ENCODE data around the gene TUBB2A. TPM values are rescaled to one million over a fixed set of nuclear protein-coding genes. Genes with fewer than 3 reads are reported as not detected.

Gene TUBB2A
- total and polyA plus RNA-seq, 10 of the 15 experiments (the other 5 are each of a cell fraction or from before 2014, with no cell fraction given): 2.2 to 49.5 (median 31.3) TPM

DNA sequence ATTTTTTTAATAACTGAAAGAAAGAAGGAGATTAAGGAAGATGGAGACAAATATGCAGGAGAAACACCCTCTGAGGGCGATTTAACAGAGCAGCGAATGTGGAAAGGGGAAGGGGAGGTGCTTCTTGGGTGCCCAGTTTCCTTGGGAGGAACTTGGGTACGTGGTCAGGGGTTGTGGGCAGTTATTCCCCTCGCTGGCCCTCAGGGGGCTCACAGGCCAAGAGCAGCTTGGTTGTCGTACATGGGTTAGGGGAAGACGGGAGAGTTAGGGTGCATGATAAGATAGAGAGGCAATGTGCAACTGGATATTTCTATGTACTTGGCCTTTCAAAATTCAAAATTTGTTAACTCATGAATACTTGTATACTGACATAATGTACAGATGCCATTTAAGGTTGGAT lies 7.0 kb upstream of the TUBB2A start:
- TF ChIP-seq CHD4 (IDR thresholded peaks at IDR 0.05): no peak
- TF ChIP-seq ZNF384 (IDR thresholded peaks at IDR 0.05; ENCODE audit: borderline replicate concordance, low read depth, low read length): no peak
- no peak for TF ChIP-seq LARP7 (IDR thresholded peaks at IDR 0.05)
- no peak for TF ChIP-seq MEF2B (IDR thresholded peaks at IDR 0.05; ENCODE audit: partially characterized antibody, poor library complexity, severe bottlenecking)
- no peak for TF ChIP-seq RAD21 (IDR thresholded peaks at IDR 0.05; ENCODE audit: insufficient read depth, low read depth, low read length)
- TF ChIP-seq SPI1 (IDR thresholded peaks at IDR 0.05; ENCODE audit: borderline replicate concordance, insufficient read depth, low read depth, low read length): no peak
- TF ChIP-seq, protein P1, sequence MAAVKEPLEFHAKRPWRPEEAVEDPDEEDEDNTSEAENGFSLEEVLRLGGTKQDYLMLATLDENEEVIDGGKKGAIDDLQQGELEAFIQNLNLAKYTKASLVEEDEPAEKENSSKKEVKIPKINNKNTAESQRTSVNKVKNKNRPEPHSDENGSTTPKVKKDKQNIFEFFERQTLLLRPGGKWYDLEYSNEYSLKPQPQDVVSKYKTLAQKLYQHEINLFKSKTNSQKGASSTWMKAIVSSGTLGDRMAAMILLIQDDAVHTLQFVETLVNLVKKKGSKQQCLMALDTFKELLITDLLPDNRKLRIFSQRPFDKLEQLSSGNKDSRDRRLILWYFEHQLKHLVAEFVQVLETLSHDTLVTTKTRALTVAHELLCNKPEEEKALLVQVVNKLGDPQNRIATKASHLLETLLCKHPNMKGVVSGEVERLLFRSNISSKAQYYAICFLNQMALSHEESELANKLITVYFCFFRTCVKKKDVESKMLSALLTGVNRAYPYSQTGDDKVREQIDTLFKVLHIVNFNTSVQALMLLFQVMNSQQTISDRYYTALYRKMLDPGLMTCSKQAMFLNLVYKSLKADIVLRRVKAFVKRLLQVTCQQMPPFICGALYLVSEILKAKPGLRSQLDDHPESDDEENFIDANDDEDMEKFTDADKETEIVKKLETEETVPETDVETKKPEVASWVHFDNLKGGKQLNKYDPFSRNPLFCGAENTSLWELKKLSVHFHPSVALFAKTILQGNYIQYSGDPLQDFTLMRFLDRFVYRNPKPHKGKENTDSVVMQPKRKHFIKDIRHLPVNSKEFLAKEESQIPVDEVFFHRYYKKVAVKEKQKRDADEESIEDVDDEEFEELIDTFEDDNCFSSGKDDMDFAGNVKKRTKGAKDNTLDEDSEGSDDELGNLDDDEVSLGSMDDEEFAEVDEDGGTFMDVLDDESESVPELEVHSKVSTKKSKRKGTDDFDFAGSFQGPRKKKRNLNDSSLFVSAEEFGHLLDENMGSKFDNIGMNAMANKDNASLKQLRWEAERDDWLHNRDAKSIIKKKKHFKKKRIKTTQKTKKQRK (IDR thresholded peaks at IDR 0.05; ENCODE audit: low read depth, low read length): no peak
- TF ChIP-seq MYC (IDR thresholded peaks at IDR 0.05; ENCODE audit: insufficient read depth, insufficient read length, insufficient replicate concordance, low read length, severe bottlenecking): no peak
- TF ChIP-seq DPF2 (IDR thresholded peaks at IDR 0.05): no peak
- ATAC-seq: no peak
- intact Hi-C loops (cut with micrococcal nuclease; ENCODE audit: unreplicated experiment) (no loop called here), in situ Hi-C loops (cut with MboI) (no loop called here)
- H3K4me1 ChIP-seq (ENCODE audit: control insufficient read depth, insufficient read depth, low read length): peaks cover 5% of the 10 kb centered on the region
- H3K27ac ChIP-seq (ENCODE audit: control insufficient read depth, insufficient read depth): no peak overlapping the region
- H3K36me3 ChIP-seq (ENCODE audit: control insufficient read depth in 2 of 2, insufficient read depth in 2 of 2, low read length in 1 of 2): no peaks in the 10 kb centered on the region
- WGBS (ENCODE audit: insufficient coverage, insufficient replicate concordance, low lambda C conversion rate, missing lambda C conversion rate): 65% methylated on average over 6 of the region's 6 CpGs
- no peaks in the 10 kb centered on the region for H3K79me2 ChIP-seq (ENCODE audit: control insufficient read depth, insufficient read depth, low read length)
- ChIA-PET SMC1A (ENCODE audit: uncharacterized antibody, unreplicated experiment) (no interaction called here), CTCF (interaction anchor here (1.4 kb wide), 1 partner anchor 32 kb away, joined by 3 read pairs; no protein-coding TSS in a partner anchor), POLR2A (no interaction called here), RAD21 (ENCODE audit: unreplicated experiment) (no interaction called here)
- DNase-seq (ENCODE audit: low read depth, low spot score): no peak
- H4K20me1 ChIP-seq (ENCODE audit: control insufficient read depth, insufficient read depth): no peaks in the 10 kb centered on the region
- BruUV-seq (replicated peaks): no TSS peak
- no peak for FAIRE-seq
- H3K9me3 ChIP-seq (replicated peaks; ENCODE audit: control insufficient read depth, insufficient read depth, low read length): no peaks in the 10 kb centered on the region
- H3K4me3 ChIP-seq: no peak overlapping the region
- H2AFZ ChIP-seq (ENCODE audit: control insufficient read depth, low read depth, low read length): no peak overlapping the region
- H3K4me2 ChIP-seq (ENCODE audit: control insufficient read depth, insufficient read depth): no peak overlapping the region
- H3K27me3 ChIP-seq (replicated peaks in 1 of 2; ENCODE audit: control insufficient read depth in 2 of 2, insufficient read depth in 2 of 2, low read length in 1 of 2): peaks cover 0 to 2% of the 10 kb centered on the region in 2 experiments; a peak in 1 of 4 replicates
- H3K9ac ChIP-seq (ENCODE audit: control insufficient read depth, insufficient read depth, low read length): no peak overlapping the region

Data from GM12878 (cell line).